ENCODE measurements around the gene LIPI.

DNA sequence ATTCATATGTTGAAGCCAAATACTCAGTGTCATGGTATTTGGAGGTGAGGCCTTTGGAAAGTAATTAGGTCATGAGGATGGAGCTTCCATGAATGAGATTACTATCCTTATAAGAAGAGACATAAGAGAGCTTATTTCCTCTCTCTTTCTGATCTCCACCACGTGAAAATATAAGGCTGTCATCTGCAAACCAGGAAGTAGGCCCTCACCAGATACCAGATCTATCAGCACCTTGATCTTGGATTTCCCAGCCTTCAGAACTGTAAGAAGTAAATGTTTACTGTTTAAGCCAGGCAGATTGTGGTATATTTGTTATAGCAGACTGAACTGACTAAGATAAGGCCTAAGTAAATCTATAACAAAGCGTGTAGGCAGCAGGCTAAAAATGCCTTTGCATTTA lies 30.5 kb upstream of the LIPI start:
- TF ChIP-seq, protein P1, sequence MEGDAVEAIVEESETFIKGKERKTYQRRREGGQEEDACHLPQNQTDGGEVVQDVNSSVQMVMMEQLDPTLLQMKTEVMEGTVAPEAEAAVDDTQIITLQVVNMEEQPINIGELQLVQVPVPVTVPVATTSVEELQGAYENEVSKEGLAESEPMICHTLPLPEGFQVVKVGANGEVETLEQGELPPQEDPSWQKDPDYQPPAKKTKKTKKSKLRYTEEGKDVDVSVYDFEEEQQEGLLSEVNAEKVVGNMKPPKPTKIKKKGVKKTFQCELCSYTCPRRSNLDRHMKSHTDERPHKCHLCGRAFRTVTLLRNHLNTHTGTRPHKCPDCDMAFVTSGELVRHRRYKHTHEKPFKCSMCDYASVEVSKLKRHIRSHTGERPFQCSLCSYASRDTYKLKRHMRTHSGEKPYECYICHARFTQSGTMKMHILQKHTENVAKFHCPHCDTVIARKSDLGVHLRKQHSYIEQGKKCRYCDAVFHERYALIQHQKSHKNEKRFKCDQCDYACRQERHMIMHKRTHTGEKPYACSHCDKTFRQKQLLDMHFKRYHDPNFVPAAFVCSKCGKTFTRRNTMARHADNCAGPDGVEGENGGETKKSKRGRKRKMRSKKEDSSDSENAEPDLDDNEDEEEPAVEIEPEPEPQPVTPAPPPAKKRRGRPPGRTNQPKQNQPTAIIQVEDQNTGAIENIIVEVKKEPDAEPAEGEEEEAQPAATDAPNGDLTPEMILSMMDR (IDR thresholded peaks at IDR 0.05) = no peak
- no peak for TF ChIP-seq ZFX (IDR thresholded peaks at IDR 0.05; ENCODE audit: borderline replicate concordance)
